CD14-positive monocyte (primary cell): Measurements from ENCODE around the gene KIF4B. TPM values are rescaled to one million over a fixed set of nuclear protein-coding genes. Genes with fewer than 3 reads are reported as not detected.
"Not testable (repeated sequence)": the region's sequence is repeated elsewhere in the genome, so short reads cannot be mapped to it uniquely, and the experiment has no call there.

Experiments used
- DNase-seq, 3 donors: peaks; one replicate each; pipeline ENCODE4 v3.0.0-alpha.2; 2011 to 2022
- H2AFZ ChIP-seq: 2 replicates; pipeline ENCODE4 v1.6.0; 2012; ENCODE audit warnings: mild to moderate bottlenecking, low read depth, low read length, inconsistent platforms; ENCODE audit not compliant: insufficient read depth, poor library complexity, severe bottlenecking
- H3K27ac ChIP-seq, 2 donors: 1 replicate in 1 of 2; 2 replicates in 1 of 2; pipeline ENCODE4 v1.5.1; 2012 to 2013; ENCODE audit warnings: low read length in 2 of 2, control low read depth in 1 of 2, inconsistent platforms in 1 of 2, low read depth in 1 of 2, mild to moderate bottlenecking in 1 of 2
- H3K27me3 ChIP-seq, 2 donors: one replicate each; pipeline versions ENCODE4 v1.6.0 to v1.6.1; 2011 to 2013; ENCODE audit warnings: low read length in 2 of 2; ENCODE audit not compliant: control insufficient read depth in 2 of 2, insufficient read depth in 2 of 2
- H3K36me3 ChIP-seq, 2 donors: replicated peaks in 1 of 2; 1 replicate in 1 of 2; 2 replicates in 1 of 2; pipeline versions ENCODE4 v1.5.1 to v1.6.1; 2012 to 2013; ENCODE audit warnings: low read length in 2 of 2, control low read depth in 1 of 2, inconsistent platforms in 1 of 2, mild to moderate bottlenecking in 1 of 2; ENCODE audit not compliant: insufficient read depth in 2 of 2, control insufficient read depth in 1 of 2
- H3K4me1 ChIP-seq, 2 donors: 1 replicate in 1 of 2; 2 replicates in 1 of 2; pipeline versions ENCODE4 v1.5.1 to v1.6.1; 2012 to 2013; ENCODE audit warnings: low read length in 2 of 2, control low read depth in 1 of 2, inconsistent platforms in 1 of 2, mild to moderate bottlenecking in 1 of 2, moderate library complexity in 1 of 2; ENCODE audit not compliant: insufficient read depth in 2 of 2, control insufficient read depth in 1 of 2
- H3K4me2 ChIP-seq: replicated peaks from 2 replicates; pipeline ENCODE3; 2012; ENCODE audit warnings: low read length, moderate library complexity, mild to moderate bottlenecking; ENCODE audit not compliant: poor library complexity, severe bottlenecking; ENCODE audit errors: extremely low read depth
- H3K4me3 ChIP-seq, 3 experiments: fragments of 200-600 bp in 1 of 3; sonication (generic) in 1 of 3; replicated peaks in 1 of 3; 1 replicate in 2 of 3; 2 replicates in 1 of 3; pipeline ENCODE4 v1.5.1; 2011 to 2013; ENCODE audit warnings: low read length in 3 of 3, mild to moderate bottlenecking in 3 of 3, control low read depth in 2 of 3, low read depth in 2 of 3, inconsistent platforms in 1 of 3, moderate library complexity in 1 of 3
- H3K79me2 ChIP-seq: 2 replicates; pipeline ENCODE4 v1.6.0; 2012; ENCODE audit warnings: mild to moderate bottlenecking, control low read depth, inconsistent platforms, low read length, moderate library complexity; ENCODE audit not compliant: insufficient read depth
- H3K9ac ChIP-seq: 2 replicates; pipeline ENCODE4 v1.6.0; 2017; ENCODE audit warnings: low read length, mild to moderate bottlenecking; ENCODE audit not compliant: insufficient read depth, poor library complexity, severe bottlenecking
- H3K9me3 ChIP-seq, 2 donors: replicated peaks in 1 of 2; 1 replicate in 1 of 2; 2 replicates in 1 of 2; pipeline versions ENCODE4 v1.5.1 to v1.6.1; 2012 to 2013; ENCODE audit warnings: low read length in 2 of 2, control low read depth in 1 of 2; ENCODE audit not compliant: control insufficient read depth in 1 of 2, insufficient read depth in 1 of 2
- H4K20me1 ChIP-seq: 2 replicates; pipeline ENCODE4 v1.6.0; 2012; ENCODE audit warnings: mild to moderate bottlenecking, low read length, control low read depth, moderate library complexity; ENCODE audit not compliant: insufficient read depth
- H3K27ac Mint-ChIP-seq, 7 donors: one replicate each; pipeline ENCODE4 v1.8.0; 2020; ENCODE audit warnings: mild to moderate bottlenecking in 7 of 7, mixed read lengths in 7 of 7, moderate library complexity in 6 of 7, inconsistent platforms in 2 of 7
- H3K27me3 Mint-ChIP-seq, 3 donors: one replicate each; pipeline ENCODE4 v1.8.0; 2021 to 2022; ENCODE audit warnings: low read depth in 3 of 3, mild to moderate bottlenecking in 3 of 3, mixed read lengths in 3 of 3, moderate library complexity in 3 of 3, inconsistent platforms in 1 of 3
- H3K36me3 Mint-ChIP-seq, 2 donors: one replicate each; pipeline ENCODE4 v1.8.0; 2020; ENCODE audit warnings: mixed read lengths in 2 of 2, inconsistent platforms in 1 of 2, mild to moderate bottlenecking in 1 of 2
- H3K4me1 Mint-ChIP-seq: one replicate; pipeline ENCODE4 v1.8.0; 2020; ENCODE audit warnings: mild to moderate bottlenecking, mixed read lengths
- H3K4me3 Mint-ChIP-seq, 2 donors: one replicate each; pipeline ENCODE4 v1.8.0; 2020; ENCODE audit warnings: mild to moderate bottlenecking in 2 of 2, mixed read lengths in 2 of 2, moderate library complexity in 1 of 2
- H3K9me3 Mint-ChIP-seq, 7 donors: one replicate each; pipeline ENCODE4 v1.8.0; 2020 to 2022; ENCODE audit warnings: mixed read lengths in 7 of 7, mild to moderate bottlenecking in 6 of 7, moderate library complexity in 6 of 7, inconsistent platforms in 2 of 7
- WGBS: methylation state at CpG from one replicate; pipeline ENCODE4 v1.1.5; 2013; ENCODE audit warnings: missing lambda C conversion rate; ENCODE audit not compliant: insufficient coverage; 5-methylcytosine and 5-hydroxymethylcytosine counted together
- intact Hi-C, 2 donors: fragments of 100-400 bp; cut with micrococcal nuclease; formaldehyde crosslinking; loops; one replicate each; pipeline versions ENCODE4 v1.15.0 to v1.15.1; 2023
- polyA plus RNA-seq, 3 donors: library from polyadenylated mRNA; depleted of rRNA in 1 of 3; unstranded in 2 of 3; stranded (reverse) in 1 of 3; fragments of 300-500 nt in 2 of 3; fragments of >200 nt in 1 of 3; fragmentation: Illumina TruSeq in 2 of 3; gene quantifications; 1 replicate in 2 of 3; 2 replicates in 1 of 3; pipeline ENCODE4 v1.2.3, GENCODE V29; 2012 to 2021
- TF ChIP-seq, protein P1 (sequence below): fragments of 200-600 bp; IDR thresholded peaks from one replicate; pipeline ENCODE4 v1.8.0; 2022; ENCODE audit warnings: antibody characterized with exemption, mild to moderate bottlenecking

Gene KIF4B
- polyA plus RNA-seq, 3 donors: 0.01 TPM; not detected in 2

DNA sequence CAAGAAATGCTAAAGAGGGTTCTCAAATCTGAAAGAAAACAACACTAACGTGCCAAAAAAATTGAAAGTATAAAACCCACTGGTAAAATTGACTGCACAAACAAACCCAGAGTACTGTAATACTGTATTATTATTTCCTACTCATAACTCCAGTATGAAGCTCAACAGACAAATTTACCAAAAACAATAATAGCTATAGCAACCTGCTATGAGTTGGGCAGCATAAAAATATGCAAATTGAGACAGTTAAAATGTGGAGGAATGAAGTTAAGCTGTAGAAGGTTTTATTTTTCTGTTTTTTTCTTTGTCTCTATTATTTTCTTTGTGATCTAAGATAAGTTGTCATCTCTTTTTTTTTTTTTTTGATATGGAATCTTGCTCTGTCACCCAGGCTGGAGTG lies 15.7 kb downstream of the KIF4B start:
- Histone ChIP-seq H3K79me2 (no peaks in the 10 kb centered on the region), H3K27ac (no peak overlapping the region), H3K9ac (no peak overlapping the region), H4K20me1 (no peaks in the 10 kb centered on the region), H3K4me3 (no peak overlapping the region), H3K36me3 (no peaks in the 10 kb centered on the region), H3K27me3 (peaks cover 0 to 4% of the 10 kb centered on the region in 2 donors), H3K4me1 (no peaks in the 10 kb centered on the region), H2AFZ (no peak overlapping the region), H3K9me3 (no peaks in the 10 kb centered on the region), H3K4me2 (no peak overlapping the region)
- WGBS: no CpG with 5 or more reads among the region's 1 CpG
- DNase-seq: no peak
- peaks cover 0 to 9% (median 2%) of the 10 kb centered on the region in 7 donors for H3K9me3 Mint-ChIP-seq
- intact Hi-C loops: no loop called here
- TF ChIP-seq, protein P1, sequence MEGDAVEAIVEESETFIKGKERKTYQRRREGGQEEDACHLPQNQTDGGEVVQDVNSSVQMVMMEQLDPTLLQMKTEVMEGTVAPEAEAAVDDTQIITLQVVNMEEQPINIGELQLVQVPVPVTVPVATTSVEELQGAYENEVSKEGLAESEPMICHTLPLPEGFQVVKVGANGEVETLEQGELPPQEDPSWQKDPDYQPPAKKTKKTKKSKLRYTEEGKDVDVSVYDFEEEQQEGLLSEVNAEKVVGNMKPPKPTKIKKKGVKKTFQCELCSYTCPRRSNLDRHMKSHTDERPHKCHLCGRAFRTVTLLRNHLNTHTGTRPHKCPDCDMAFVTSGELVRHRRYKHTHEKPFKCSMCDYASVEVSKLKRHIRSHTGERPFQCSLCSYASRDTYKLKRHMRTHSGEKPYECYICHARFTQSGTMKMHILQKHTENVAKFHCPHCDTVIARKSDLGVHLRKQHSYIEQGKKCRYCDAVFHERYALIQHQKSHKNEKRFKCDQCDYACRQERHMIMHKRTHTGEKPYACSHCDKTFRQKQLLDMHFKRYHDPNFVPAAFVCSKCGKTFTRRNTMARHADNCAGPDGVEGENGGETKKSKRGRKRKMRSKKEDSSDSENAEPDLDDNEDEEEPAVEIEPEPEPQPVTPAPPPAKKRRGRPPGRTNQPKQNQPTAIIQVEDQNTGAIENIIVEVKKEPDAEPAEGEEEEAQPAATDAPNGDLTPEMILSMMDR: no peak
- no peaks in the 10 kb centered on the region for H3K36me3 Mint-ChIP-seq
- H3K4me3 Mint-ChIP-seq: no peak overlapping the region
- H3K27me3 Mint-ChIP-seq: peaks cover 0 to 5% (median 1%) of the 10 kb centered on the region in 3 donors
- no peak overlapping the region for H3K27ac Mint-ChIP-seq
- no peaks in the 10 kb centered on the region for H3K4me1 Mint-ChIP-seq

- H3K27me3 ChIP-seq, H2AFZ ChIP-seq, H3K4me1 ChIP-seq, H3K4me3 ChIP-seq, H3K4me3 Mint-ChIP-seq, H3K9ac ChIP-seq, H3K27me3 Mint-ChIP-seq, H3K9me3 Mint-ChIP-seq, H3K27ac ChIP-seq, H3K36me3 ChIP-seq, H3K79me2 ChIP-seq, H3K9me3 ChIP-seq, intact Hi-C loops, H3K27ac Mint-ChIP-seq, H3K4me1 Mint-ChIP-seq, H3K4me2 ChIP-seq, DNase-seq, H4K20me1 ChIP-seq, H3K36me3 Mint-ChIP-seq: not testable (repeated sequence)
- WGBS: no CpG with 5 or more reads among the region's 1 CpG
Observed at GRCh38 chr5:155034145-155034744, 20.7 kb downstream of the KIF4B start.

DNA sequence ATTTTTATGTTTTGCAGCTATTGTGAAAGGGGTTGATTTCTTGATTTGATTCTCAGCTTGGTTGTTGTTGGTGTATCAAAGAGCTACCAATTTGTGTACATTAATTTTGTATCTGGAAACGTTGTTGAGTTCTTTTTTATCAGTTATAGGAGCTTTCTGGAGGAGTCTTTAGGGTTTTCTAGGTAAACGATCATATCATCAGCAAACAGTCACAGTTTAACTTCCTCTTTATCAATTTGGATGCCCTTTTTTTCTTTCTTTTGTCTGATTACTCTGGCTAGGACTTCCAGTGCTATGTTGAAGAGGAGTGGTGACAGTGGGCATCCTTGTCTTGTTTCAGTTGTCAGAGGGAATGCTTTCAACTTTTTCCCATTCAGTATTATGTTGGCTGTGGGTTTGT lies 21.5 kb downstream of the KIF4B start:
- H4K20me1 ChIP-seq, H3K4me3 ChIP-seq, H3K9me3 ChIP-seq, intact Hi-C loops, H3K4me1 ChIP-seq, H3K27ac ChIP-seq, H3K27me3 ChIP-seq, H2AFZ ChIP-seq, DNase-seq, H3K79me2 ChIP-seq, H3K4me3 Mint-ChIP-seq, H3K36me3 ChIP-seq, H3K9ac ChIP-seq, H3K4me2 ChIP-seq, H3K4me1 Mint-ChIP-seq, H3K36me3 Mint-ChIP-seq, H3K27me3 Mint-ChIP-seq, H3K9me3 Mint-ChIP-seq, H3K27ac Mint-ChIP-seq: not testable (repeated sequence)
- no CpG with 5 or more reads among the region's 2 CpGs for WGBS
